Renal cortical epithelial cell (primary cell): ENCODE results near the gene NFAT5. TPM values are rescaled to one million over a fixed set of nuclear protein-coding genes. Genes with fewer than 3 reads are reported as not detected.
"Not testable (repeated sequence)": the region's sequence is repeated elsewhere in the genome, so short reads cannot be mapped to it uniquely, and the experiment has no call there.

Experiments used
- DNase-seq: peaks from one replicate; pipeline ENCODE4 v3.0.0-alpha.2; 2011; ENCODE audit warnings: low read depth
- total RNA-seq: library from RNA; depleted of rRNA; stranded (reverse); fragments of >200 nt; gene quantifications from 2 replicates; pipeline ENCODE4 v1.2.3, GENCODE V29; 2014

The NFAT5 gene
- total RNA-seq, 1 donor from 2014 or later: 57.6 TPM

GRCh38 chr16:69706256-69706974 is 140.6 kb downstream of the NFAT5 start:
- DNase-seq: no peak

GRCh38 chr16:69706975-69707340 is 141.2 kb downstream of the NFAT5 start:
- no peak for DNase-seq

GRCh38 chr16:69707920-69708683 is 142.3 kb downstream of the NFAT5 start:
- DNase-seq: peak; percentile 72

- peak; percentile 76 for DNase-seq
Observed at GRCh38 chr16:69709456-69710084, 143.8 kb downstream of the NFAT5 start.

- peak; percentile 96 for DNase-seq
Observed at GRCh38 chr16:69711115-69711740, 145.5 kb downstream of the NFAT5 start.

- DNase-seq: no peak
Observed at GRCh38 chr16:69712277-69712676, 146.5 kb downstream of the NFAT5 start.

GRCh38 chr16:69712914-69713581 is 147.3 kb downstream of the NFAT5 start:
- peak; percentile 50 for DNase-seq

- no peak for DNase-seq
Observed at GRCh38 chr16:69717066-69717465, 151.3 kb downstream of the NFAT5 start.

GRCh38 chr16:69718111-69718764 is 152.5 kb downstream of the NFAT5 start:
- DNase-seq: no peak

- DNase-seq: no peak
Observed at GRCh38 chr16:69720822-69721430, 155.2 kb downstream of the NFAT5 start.

GRCh38 chr16:69721441-69721957 is 155.7 kb downstream of the NFAT5 start:
- DNase-seq: no peak

GRCh38 chr16:69724414-69724873 is 158.7 kb downstream of the NFAT5 start:
- no peak for DNase-seq

- no peak for DNase-seq
Observed at GRCh38 chr16:69724981-69725479, 159.3 kb downstream of the NFAT5 start.

GRCh38 chr16:69725480-69726312 is 159.9 kb downstream of the NFAT5 start:
- DNase-seq: no peak

- peak; percentile 88 for DNase-seq
Observed at GRCh38 chr16:69726313-69727060, 160.7 kb downstream of the NFAT5 start, which contains the start of gene NQO1. TSS of gene NQO1 (minus strand) at chr16:69726560. CDS start at chr16:69726439, 121 bp downstream.

- DNase-seq: no peak
Observed at GRCh38 chr16:69727916-69728270, 162.1 kb downstream of the NFAT5 start.

GRCh38 chr16:69729030-69729429 is 163.3 kb downstream of the NFAT5 start:
- not testable (repeated sequence) for DNase-seq

- not testable (repeated sequence) for DNase-seq
Observed at GRCh38 chr16:69731280-69731679, 165.5 kb downstream of the NFAT5 start.
